A673 (cell line): Measurements from ENCODE around the gene CCDC7. TPM values are rescaled to one million over a fixed set of nuclear protein-coding genes. Genes with fewer than 3 reads are reported as not detected.
"Not testable (repeated sequence)": the region's sequence is repeated elsewhere in the genome, so short reads cannot be mapped to it uniquely, and the experiment has no call there.

Experiments
- BruUV-seq: library from RNA; stranded (reverse); fragments of 400-500 nt; replicated peaks from 2 replicates; lab custom pipeline; 2021; lab: Mats Ljungman, UMichigan
- CTCF ChIA-PET: fragments of 300-600 bp; sonication (Branson Sonifier 250); formaldehyde crosslinking; loops from one replicate; lab custom pipeline; 2022; ENCODE audit warnings: antibody characterized with exemption; lab: Charles Lee
- POLR2A ChIA-PET: fragments of 300-600 bp; sonication (Branson Sonifier 250); formaldehyde crosslinking; loops from one replicate; lab custom pipeline; 2022; ENCODE audit warnings: antibody characterized with exemption; ENCODE audit not compliant: low non-redundant PET; lab: Charles Lee
- DNase-seq: peaks from one replicate; pipeline ENCODE4 v3.0.0-alpha.2; 2015; ENCODE audit warnings: low spot score
- H3K27ac ChIP-seq: fragments of 200-600 bp; sonication (generic); 2 replicates; pipeline ENCODE4 v1.5.1; 2016; ENCODE audit warnings: mixed run types, low read depth, mild to moderate bottlenecking, mixed read lengths, antibody characterized with exemption, low read length; ENCODE audit not compliant: poor library complexity, severe bottlenecking
- H3K27me3 ChIP-seq: fragments of 200-600 bp; sonication (generic); replicated peaks from 2 replicates; pipeline ENCODE4 v1.6.1; 2017; ENCODE audit warnings: mixed run types, low read depth, mild to moderate bottlenecking, mixed read lengths, antibody characterized with exemption, low read length; ENCODE audit not compliant: insufficient read depth, poor library complexity
- H3K36me3 ChIP-seq: fragments of 200-600 bp; sonication (generic); 2 replicates; pipeline ENCODE4 v1.6.1; 2016; ENCODE audit warnings: mixed run types, mild to moderate bottlenecking, mixed read lengths, antibody characterized with exemption, low read length; ENCODE audit not compliant: insufficient read depth, poor library complexity, severe bottlenecking
- H3K4me1 ChIP-seq: fragments of 200-600 bp; sonication (generic); 2 replicates; pipeline ENCODE4 v1.6.1; 2017; ENCODE audit warnings: mixed run types, mild to moderate bottlenecking, mixed read lengths, antibody characterized with exemption, low read length; ENCODE audit not compliant: insufficient read depth, poor library complexity, severe bottlenecking
- H3K4me3 ChIP-seq: fragments of 200-600 bp; sonication (generic); 2 replicates; pipeline ENCODE4 v1.5.1; 2016; ENCODE audit warnings: low read depth, mixed run types, mild to moderate bottlenecking, mixed read lengths, low read length; ENCODE audit not compliant: poor library complexity, severe bottlenecking
- H3K9me3 ChIP-seq: fragments of 200-600 bp; sonication (generic); 2 replicates; pipeline ENCODE4 v1.6.1; 2016; ENCODE audit warnings: mixed run types, low read depth, mild to moderate bottlenecking, mixed read lengths, antibody characterized with exemption, low read length; ENCODE audit not compliant: poor library complexity, severe bottlenecking
- CTCF ChIP-seq: fragments of 300-800, 200-600 bp; sonication (generic); conservative IDR thresholded peaks from 2 replicates; pipeline ENCODE4 v1.5.1; 2017; ENCODE audit warnings: low read depth, mild to moderate bottlenecking, antibody characterized with exemption, low read length, moderate library complexity, mixed read lengths
- EZH2 ChIP-seq: fragments of 200-600 bp; sonication (generic); IDR thresholded peaks from 2 replicates; pipeline ENCODE4 v1.6.1; 2017; ENCODE audit warnings: borderline replicate concordance, low read depth, mild to moderate bottlenecking, mixed read lengths, antibody characterized with exemption, low read length; ENCODE audit not compliant: poor library complexity, severe bottlenecking
- intact Hi-C: fragments of 100-400 bp; cut with micrococcal nuclease; formaldehyde crosslinking; loops from one replicate; pipeline ENCODE4 v1.10.0; 2022; ENCODE audit not compliant: unreplicated experiment
- total RNA-seq: library from RNA; stranded (reverse); gene quantifications from 2 replicates; pipeline ENCODE4 v1.2.3, GENCODE V29; 2021

Gene CCDC7
- total RNA-seq, 1 experiment from 2014 or later: 16.4 TPM

- no peak overlapping the region for H3K27ac ChIP-seq
- TF ChIP-seq CTCF: no peak
- TF ChIP-seq EZH2: no peak
- no peaks in the 10 kb centered on the region for H3K27me3 ChIP-seq
- H3K4me1 ChIP-seq: no peaks in the 10 kb centered on the region
- DNase-seq: no peak
- H3K36me3 ChIP-seq: no peaks in the 10 kb centered on the region
- no peak overlapping the region for H3K4me3 ChIP-seq
- no peaks in the 10 kb centered on the region for H3K9me3 ChIP-seq
- no TSS peak for BruUV-seq
- CTCF ChIA-PET: no interaction called here
- POLR2A ChIA-PET: no interaction called here
- intact Hi-C loops: no loop called here
Measured at GRCh38 chr10:32790483-32790882, 344.5 kb downstream of the CCDC7 start.

- ChIA-PET CTCF (no interaction called here), POLR2A (no interaction called here)
- no TSS peak for BruUV-seq
- no peak for TF ChIP-seq EZH2
- no peak for TF ChIP-seq CTCF
- Histone ChIP-seq H3K4me3 (no peak overlapping the region), H3K36me3 (no peaks in the 10 kb centered on the region), H3K27me3 (no peaks in the 10 kb centered on the region), H3K27ac (no peak overlapping the region), H3K4me1 (no peaks in the 10 kb centered on the region), H3K9me3 (no peaks in the 10 kb centered on the region)
- no peak for DNase-seq
- intact Hi-C loops: no loop called here
Measured at GRCh38 chr10:32793033-32793432, 347.1 kb downstream of the CCDC7 start.

- TF ChIP-seq CTCF (peak; percentile 75), EZH2 (no peak)
- no peaks in the 10 kb centered on the region for H3K9me3 ChIP-seq
- no peak overlapping the region for H3K27ac ChIP-seq
- no peaks in the 10 kb centered on the region for H3K27me3 ChIP-seq
- POLR2A ChIA-PET: no interaction called here
- CTCF ChIA-PET: no interaction called here
- no peaks in the 10 kb centered on the region for H3K4me1 ChIP-seq
- peak; percentile 53 for DNase-seq
- BruUV-seq: no TSS peak
- H3K4me3 ChIP-seq: no peak overlapping the region
- no peaks in the 10 kb centered on the region for H3K36me3 ChIP-seq
- intact Hi-C loops: loop anchor here (1.0 kb wide), 1 partner anchor 213 kb away; no protein-coding TSS in a partner anchor
Measured at GRCh38 chr10:32795598-32796183, 349.8 kb downstream of the CCDC7 start.

GRCh38 chr10:32797393-32797792, 351.5 kb downstream of the CCDC7 start:
- BruUV-seq: not testable (repeated sequence)

More at GRCh38 chr10:32797393-32797792, 351.5 kb downstream of the CCDC7 start:
- H3K9me3 ChIP-seq, H3K4me3 ChIP-seq, H3K36me3 ChIP-seq, POLR2A ChIA-PET, intact Hi-C loops, H3K4me1 ChIP-seq, H3K27ac ChIP-seq, CTCF ChIA-PET, DNase-seq, H3K27me3 ChIP-seq: not testable (repeated sequence)
